Measurements from ENCODE around the gene SCN5A.
"Not testable (repeated sequence)": the region's sequence is repeated elsewhere in the genome, so short reads cannot be mapped to it uniquely, and the experiment has no call there.

The SCN5A gene

GRCh38 chr3:38573111-38573510 is 76.4 kb downstream of the SCN5A start:
- no peak for TF ChIP-seq ELF4 (IDR thresholded peaks at IDR 0.05)
- no peak for TF ChIP-seq PKNOX1 (IDR thresholded peaks at IDR 0.05)
- no peak for DNase-seq (ENCODE audit: extremely low spot score)
- POLR2A ChIA-PET: no interaction called here
- CTCF ChIA-PET: interaction anchor here (0.7 kb wide), 1 partner anchor 53 kb away, joined by 3 read pairs; no protein-coding TSS in a partner anchor

DNA sequence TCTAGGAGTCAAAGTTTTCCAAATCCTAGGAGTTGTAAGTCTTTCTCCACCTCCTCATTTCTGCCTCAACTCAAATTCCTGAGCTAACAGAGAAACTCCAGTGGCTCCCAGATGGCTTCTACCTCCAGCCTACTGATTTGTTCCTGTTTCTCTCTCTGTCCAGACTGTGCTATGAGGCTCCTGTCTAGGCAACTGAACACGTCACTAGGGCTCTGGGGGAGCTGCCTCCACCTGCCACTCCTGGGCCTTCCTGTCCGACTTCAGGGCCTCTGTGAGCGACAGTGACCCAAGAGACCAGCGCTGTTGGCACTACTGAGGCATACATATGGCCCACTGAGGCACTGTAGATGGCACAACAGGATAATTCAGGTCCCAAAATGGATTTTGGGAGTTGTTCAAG is 82.0 kb downstream of the SCN5A start:
- ChIA-PET POLR2A (no interaction called here), CTCF (no interaction called here)
- TF ChIP-seq ELF4 (IDR thresholded peaks at IDR 0.05) (no peak), PKNOX1 (IDR thresholded peaks at IDR 0.05) (no peak), FOXA1 (IDR thresholded peaks at IDR 0.05) (no peak), ARNT (IDR thresholded peaks at IDR 0.05) (no peak), NFRKB (IDR thresholded peaks at IDR 0.05) (no peak), SP1 (IDR thresholded peaks at IDR 0.05) (no peak), SUZ12 (IDR thresholded peaks at IDR 0.05) (no peak), FOXK2 (IDR thresholded peaks at IDR 0.05) (no peak), CTBP1 (IDR thresholded peaks at IDR 0.05; ENCODE audit: borderline replicate concordance) (no peak), HDGF (IDR thresholded peaks at IDR 0.05; ENCODE audit: borderline replicate concordance) (no peak), L3MBTL2 (conservative IDR thresholded peaks at IDR 0.05) (no peak)
- no peak for DNase-seq (ENCODE audit: extremely low spot score)

DNA sequence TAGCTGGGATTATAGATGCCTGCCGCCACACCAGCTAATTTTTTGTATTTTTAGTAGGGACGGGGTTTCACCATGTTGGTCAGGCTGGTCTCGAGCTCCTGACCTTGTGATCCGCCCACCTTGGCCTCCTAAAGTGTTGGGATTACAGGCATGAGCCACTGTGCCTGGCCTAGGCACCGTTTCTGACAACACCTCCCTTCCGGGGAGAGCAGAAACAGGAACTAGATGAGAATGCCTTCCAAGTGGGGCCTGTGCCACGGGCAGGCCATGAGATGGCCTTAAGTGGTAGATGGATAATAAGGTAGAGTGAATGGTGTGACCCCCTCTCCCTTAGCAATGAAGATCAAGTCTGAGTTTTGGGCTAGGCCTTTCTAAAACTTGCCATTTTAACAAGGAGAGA is 82.7 kb downstream of the SCN5A start:
- CTCF ChIA-PET, POLR2A ChIA-PET: not testable (repeated sequence)

GRCh38 chr3:38566215-38566528 is 83.3 kb downstream of the SCN5A start:
- CTCF ChIA-PET: no interaction called here
- TF ChIP-seq HDGF (IDR thresholded peaks at IDR 0.05; ENCODE audit: borderline replicate concordance): no peak
- no peak for TF ChIP-seq ELF4 (IDR thresholded peaks at IDR 0.05)
- no peak for TF ChIP-seq PKNOX1 (IDR thresholded peaks at IDR 0.05)
- TF ChIP-seq CTBP1 (IDR thresholded peaks at IDR 0.05; ENCODE audit: borderline replicate concordance): no peak
- no peak for TF ChIP-seq L3MBTL2 (conservative IDR thresholded peaks at IDR 0.05)
- no peak for TF ChIP-seq FOXA1 (IDR thresholded peaks at IDR 0.05)
- no peak for DNase-seq (ENCODE audit: extremely low spot score)
- POLR2A ChIA-PET: no interaction called here

More for the DNA sequence above, 82.7 kb downstream of the SCN5A start:
- DNase-seq (ENCODE audit: extremely low spot score): not testable (repeated sequence)

DNA sequence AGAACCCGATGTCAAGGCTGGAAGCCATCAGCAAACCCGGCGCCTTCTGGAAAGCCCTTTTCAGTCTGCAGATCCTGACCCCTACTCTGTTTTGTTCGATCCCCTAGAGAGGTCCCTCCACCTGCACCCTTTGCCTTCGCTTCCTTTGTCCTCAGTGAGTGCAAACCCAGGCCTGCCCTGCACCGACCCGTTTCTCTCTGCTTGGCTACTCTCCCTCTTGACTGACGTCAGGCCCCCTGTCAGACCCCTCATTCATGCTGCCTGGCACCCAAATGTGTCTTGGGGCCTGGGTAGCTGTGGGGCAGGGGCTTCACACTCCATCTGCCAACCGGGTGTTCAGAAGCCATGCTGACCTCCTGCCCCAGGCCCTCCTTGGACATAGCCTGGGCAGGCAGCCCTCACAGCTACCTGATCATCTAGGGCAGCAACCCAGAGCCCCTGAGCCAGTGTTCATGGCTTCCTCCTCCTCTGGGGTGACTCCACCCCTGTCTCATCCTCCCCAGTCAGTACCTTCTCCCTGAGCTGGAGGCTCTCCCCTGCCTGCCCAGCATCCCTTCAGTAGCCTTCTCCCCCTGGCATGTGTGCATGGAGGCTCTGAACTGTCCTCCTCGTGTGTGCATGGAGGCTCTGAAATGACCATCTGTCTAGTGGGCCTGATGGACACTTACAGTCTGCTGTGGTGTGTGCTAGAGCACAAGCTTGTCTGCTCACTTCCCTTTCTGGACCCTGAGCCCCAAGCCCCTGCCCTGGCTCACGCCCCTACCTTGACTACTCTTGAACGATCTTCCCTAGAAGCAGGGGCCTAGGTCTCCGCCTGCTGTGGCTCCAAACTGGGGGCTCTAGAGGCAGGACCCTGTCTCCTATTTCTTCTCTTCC is 83.9 kb downstream of the SCN5A start:
- ChIA-PET POLR2A (no interaction called here), CTCF (no interaction called here)
- DNase-seq (ENCODE audit: extremely low spot score): no peak
- TF ChIP-seq FOXA1 (IDR thresholded peaks at IDR 0.05) (no peak), ZNF384 (IDR thresholded peaks at IDR 0.05) (no peak), BHLHE40 (IDR thresholded peaks at IDR 0.05; ENCODE audit: borderline replicate concordance) (no peak), SUZ12 (IDR thresholded peaks at IDR 0.05) (no peak), SP1 (IDR thresholded peaks at IDR 0.05) (no peak), L3MBTL2 (conservative IDR thresholded peaks at IDR 0.05) (no peak), CTBP1 (IDR thresholded peaks at IDR 0.05; ENCODE audit: borderline replicate concordance) (no peak), FOXM1 (IDR thresholded peaks at IDR 0.05; ENCODE audit: borderline replicate concordance) (no peak), ELF4 (IDR thresholded peaks at IDR 0.05) (no peak), ARNT (IDR thresholded peaks at IDR 0.05) (no peak), NFRKB (IDR thresholded peaks at IDR 0.05) (no peak), TARDBP (IDR thresholded peaks at IDR 0.05) (no peak), HDGF (IDR thresholded peaks at IDR 0.05; ENCODE audit: borderline replicate concordance) (no peak), PKNOX1 (IDR thresholded peaks at IDR 0.05) (no peak), LEF1 (IDR thresholded peaks at IDR 0.05; ENCODE audit: borderline replicate concordance) (no peak), FOXK2 (IDR thresholded peaks at IDR 0.05) (no peak)

DNA sequence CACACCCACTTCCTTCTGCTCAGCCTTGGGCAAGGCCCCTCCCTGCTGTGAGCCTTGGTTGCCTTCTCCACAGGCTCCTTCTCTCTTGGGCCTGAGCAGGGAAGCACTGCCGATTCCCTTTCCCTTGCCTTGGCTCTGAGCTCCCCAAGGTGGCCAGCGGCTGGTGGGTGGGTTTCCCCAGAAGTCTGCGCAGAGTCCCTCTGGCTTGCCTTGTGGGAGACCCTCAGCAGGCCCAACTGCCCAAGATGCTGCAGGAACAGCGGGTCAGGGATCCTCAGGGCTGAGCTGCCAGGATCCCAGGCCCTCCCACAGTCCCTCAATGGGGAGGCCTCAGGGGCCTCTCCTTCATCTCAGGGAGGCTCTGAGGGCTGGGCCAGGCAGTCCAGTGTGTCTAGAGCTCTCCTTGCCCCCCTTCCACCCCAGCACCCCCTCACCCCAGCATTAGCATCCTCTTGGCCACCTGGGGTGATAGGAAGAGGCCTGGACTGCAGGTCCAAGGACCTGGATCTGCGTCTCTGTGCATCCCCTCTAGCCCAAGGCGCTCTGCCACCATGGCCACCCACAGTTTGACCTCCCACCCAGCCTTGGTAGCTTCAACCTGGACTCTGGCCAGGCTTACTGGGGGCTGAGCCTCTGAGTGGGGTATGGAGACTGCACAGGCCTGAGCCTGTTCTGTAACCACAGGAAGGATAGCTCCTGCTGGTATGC is 84.7 kb downstream of the SCN5A start:
- TF ChIP-seq FOXA1 (IDR thresholded peaks at IDR 0.05) (no peak), CTBP1 (IDR thresholded peaks at IDR 0.05; ENCODE audit: borderline replicate concordance) (no peak), ZNF384 (IDR thresholded peaks at IDR 0.05) (no peak), HDGF (IDR thresholded peaks at IDR 0.05; ENCODE audit: borderline replicate concordance) (no peak), BHLHE40 (IDR thresholded peaks at IDR 0.05; ENCODE audit: borderline replicate concordance) (no peak), PKNOX1 (IDR thresholded peaks at IDR 0.05) (no peak)
- DNase-seq (ENCODE audit: extremely low spot score): no peak
- CTCF ChIA-PET: no interaction called here
- POLR2A ChIA-PET: no interaction called here

All from HEK293T (cell line).